Fibroblast of lung (primary cell): ENCODE measurements around the gene LRRC10B.

ENCODE experiments used
- EZH2 ChIP-seq: IDR thresholded peaks from 2 replicates; pipeline ENCODE4 v1.5.1; 2012; ENCODE audit warnings: low read length, control low read depth, mild to moderate bottlenecking; ENCODE audit errors: missing control alignments
- TF ChIP-seq, protein P1 (sequence below), 2 donors: IDR thresholded peaks in 1 of 2; conservative IDR thresholded peaks in 1 of 2; 1 replicate in 1 of 2; 2 replicates in 1 of 2; pipeline ENCODE4 v1.5.1; 2011 to 2012; ENCODE audit warnings: low read length in 2 of 2, control low read depth in 1 of 2, inconsistent platforms in 1 of 2, low read depth in 1 of 2, mild to moderate bottlenecking in 1 of 2

DNA sequence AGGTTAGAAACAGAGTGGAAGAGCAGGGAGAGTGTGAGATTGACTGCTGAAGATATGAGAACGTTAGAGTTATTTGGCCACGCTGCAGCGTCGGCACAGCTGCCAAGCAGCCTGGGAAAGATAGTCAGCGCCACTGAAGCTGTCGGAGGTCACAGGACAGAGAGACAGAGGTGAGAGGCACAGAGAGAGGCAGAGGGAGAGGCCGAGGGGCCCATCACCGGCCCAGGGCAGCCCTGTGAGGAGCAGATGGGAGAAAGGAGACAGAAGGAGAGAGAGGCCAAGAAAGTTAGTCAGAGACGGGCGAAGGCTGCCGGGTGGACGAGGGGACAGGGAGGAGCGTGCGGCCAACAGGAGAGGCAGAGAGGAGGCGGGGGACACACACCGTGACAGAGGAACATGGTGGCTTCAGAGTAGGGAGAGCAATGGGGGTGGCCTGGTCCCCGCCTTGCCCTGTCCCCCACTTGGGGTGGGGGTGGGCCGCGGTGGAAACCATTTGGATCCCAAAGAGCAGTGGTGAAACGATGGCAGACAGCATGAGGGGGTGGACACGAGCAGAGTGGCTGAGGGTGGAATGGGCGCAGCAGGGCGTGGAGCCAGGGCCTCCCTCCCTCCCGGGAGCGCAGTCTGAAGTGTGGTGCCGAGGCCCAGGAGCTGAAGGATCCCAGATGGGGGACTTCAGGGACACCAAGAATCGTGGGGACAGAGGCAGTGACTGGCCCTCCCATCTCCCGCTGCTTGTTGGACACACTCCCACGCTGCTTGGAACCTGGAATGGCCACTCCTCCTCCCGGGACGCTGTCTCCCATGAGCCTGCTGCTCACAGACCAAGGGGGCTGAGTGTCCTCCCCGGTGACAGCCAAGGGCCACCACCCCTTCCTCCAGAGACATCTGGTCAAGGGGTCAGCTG lies 26.6 kb downstream of the LRRC10B start:
- TF ChIP-seq, protein P1, sequence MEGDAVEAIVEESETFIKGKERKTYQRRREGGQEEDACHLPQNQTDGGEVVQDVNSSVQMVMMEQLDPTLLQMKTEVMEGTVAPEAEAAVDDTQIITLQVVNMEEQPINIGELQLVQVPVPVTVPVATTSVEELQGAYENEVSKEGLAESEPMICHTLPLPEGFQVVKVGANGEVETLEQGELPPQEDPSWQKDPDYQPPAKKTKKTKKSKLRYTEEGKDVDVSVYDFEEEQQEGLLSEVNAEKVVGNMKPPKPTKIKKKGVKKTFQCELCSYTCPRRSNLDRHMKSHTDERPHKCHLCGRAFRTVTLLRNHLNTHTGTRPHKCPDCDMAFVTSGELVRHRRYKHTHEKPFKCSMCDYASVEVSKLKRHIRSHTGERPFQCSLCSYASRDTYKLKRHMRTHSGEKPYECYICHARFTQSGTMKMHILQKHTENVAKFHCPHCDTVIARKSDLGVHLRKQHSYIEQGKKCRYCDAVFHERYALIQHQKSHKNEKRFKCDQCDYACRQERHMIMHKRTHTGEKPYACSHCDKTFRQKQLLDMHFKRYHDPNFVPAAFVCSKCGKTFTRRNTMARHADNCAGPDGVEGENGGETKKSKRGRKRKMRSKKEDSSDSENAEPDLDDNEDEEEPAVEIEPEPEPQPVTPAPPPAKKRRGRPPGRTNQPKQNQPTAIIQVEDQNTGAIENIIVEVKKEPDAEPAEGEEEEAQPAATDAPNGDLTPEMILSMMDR (conservative IDR thresholded peaks at IDR 0.05 in 1 of 2, IDR thresholded peaks at IDR 0.05 in 1 of 2; ENCODE audit: low read depth in 1 of 2, low read length in 2 of 2) = no peak
- peak; percentile 44 for TF ChIP-seq EZH2
